Esophagus muscularis mucosa (tissue), 3 donors: ENCODE results near the gene FHL1.

ENCODE experiments used
- CTCF ChIP-seq, 3 experiments: fragments of 200-600 bp in 2 of 3; fragments of 450-650 bp in 1 of 3; sonication (generic) in 2 of 3; IDR thresholded peaks; one replicate each; pipeline ENCODE4 v1.5.1; 2017 to 2019; ENCODE audit warnings: antibody characterized with exemption in 3 of 3, mild to moderate bottlenecking in 2 of 3, moderate library complexity in 1 of 3
- POLR2A ChIP-seq: fragments of 450-650 bp; IDR thresholded peaks from one replicate; pipeline ENCODE4 v1.6.1; 2017; ENCODE audit warnings: antibody characterized with exemption, moderate library complexity, mild to moderate bottlenecking, low read depth
- POLR2AphosphoS5 ChIP-seq, 2 donors: sonication (generic); formaldehyde crosslinking; IDR thresholded peaks; one replicate each; pipeline ENCODE4 v1.6.1; 2017; ENCODE audit warnings: antibody characterized with exemption in 2 of 2

GRCh38 chrX:136141569-136141968 lies 5.8 kb upstream of the FHL1 start:
- TF ChIP-seq CTCF (IDR thresholded peaks at IDR 0.05) (no peak), POLR2AphosphoS5 (IDR thresholded peaks at IDR 0.05) (no peak), POLR2A (no peak)
